GM13977 (cell line): Measurements from ENCODE around the gene INVS.
"Not testable (repeated sequence)": the region's sequence is repeated elsewhere in the genome, so short reads cannot be mapped to it uniquely, and the experiment has no call there.

Source experiments
- DNase-seq: peaks from one replicate; pipeline ENCODE4 v3.0.0; 2012; ENCODE audit warnings: low spot score
- CTCF ChIP-seq: IDR thresholded peaks from 2 replicates; pipeline ENCODE4 v1.5.1; 2012; ENCODE audit warnings: mild to moderate bottlenecking, control low read depth; ENCODE audit not compliant: insufficient read depth; ENCODE audit errors: extremely low read depth, missing control alignments
- in situ Hi-C: fragments of 300-500 bp; cut with MboI; formaldehyde crosslinking; loops from one replicate; pipeline ENCODE4 v1.12.0; 2022; ENCODE audit warnings: low sequenced_read_pairs, low pct_unique_long_range_greater_than_20kb, mixed read lengths, inconsistent platforms; ENCODE audit not compliant: unreplicated experiment

INVS gene

GRCh38 chr9:100315561-100315960 is 216.5 kb downstream of the INVS start:
- DNase-seq = no peak
- TF ChIP-seq CTCF = no peak
- in situ Hi-C loops = loop anchor here (25.0 kb wide), 2 partner anchors 503 to 1153 kb away; partner anchors contain the start of gene NR4A3

GRCh38 chr9:100317706-100318105 is 218.7 kb downstream of the INVS start:
- DNase-seq = no peak
- in situ Hi-C loops = loop anchor here (25.0 kb wide), 2 partner anchors 505 to 1155 kb away; partner anchors contain the start of gene NR4A3
- TF ChIP-seq CTCF = no peak

- peak; percentile 62 for TF ChIP-seq CTCF
- DNase-seq = peak; percentile 9
- in situ Hi-C loops = loop anchor here (25.0 kb wide), 2 partner anchors 511 to 1161 kb away; partner anchors contain the start of gene NR4A3
Observed at GRCh38 chr9:100322954-100323536, 224.0 kb downstream of the INVS start.

GRCh38 chr9:100324594-100325200 is 225.7 kb downstream of the INVS start:
- DNase-seq = no peak
- peak; percentile 45 for TF ChIP-seq CTCF
- in situ Hi-C loops = loop anchor here (25.0 kb wide), 3 partner anchors 263 to 1162 kb away; partner anchors contain the start of genes CAVIN4 and NR4A3

GRCh38 chr9:100338736-100339135 is 239.7 kb downstream of the INVS start:
- in situ Hi-C loops = loop anchor here (25.0 kb wide), 1 partner anchor 249 kb away; the partner anchor contains the start of gene CAVIN4
- not testable (repeated sequence) for DNase-seq

GRCh38 chr9:100340224-100340623 is 241.2 kb downstream of the INVS start:
- in situ Hi-C loops = loop anchor here (25.0 kb wide), 1 partner anchor 247 kb away; the partner anchor contains the start of gene CAVIN4
- no peak for TF ChIP-seq CTCF
- no peak for DNase-seq

- in situ Hi-C loops = loop anchor here (25.0 kb wide), 1 partner anchor 245 kb away; the partner anchor contains the start of gene CAVIN4
- TF ChIP-seq CTCF = no peak
Observed at GRCh38 chr9:100341889-100342288, 242.8 kb downstream of the INVS start.

More at GRCh38 chr9:100341889-100342288, 242.8 kb downstream of the INVS start:
- no peak for DNase-seq
